ES-I3 (cell line): ENCODE results near the gene SLC25A14.
"Not testable (repeated sequence)": the region's sequence is repeated elsewhere in the genome, so short reads cannot be mapped to it uniquely, and the experiment has no call there.

Source experiments
- H3K36me3 ChIP-seq: 2 replicates; pipeline ENCODE4 v1.6.1; 2013; ENCODE audit warnings: mild to moderate bottlenecking, low read length, control low read depth, moderate library complexity; ENCODE audit not compliant: insufficient read depth
- H3K4me1 ChIP-seq: 2 replicates; pipeline ENCODE4 v1.6.1; 2013; ENCODE audit warnings: mild to moderate bottlenecking, control low read depth, low read length; ENCODE audit not compliant: insufficient read depth
- H3K9ac ChIP-seq: 2 replicates; pipeline ENCODE4 v1.6.1; 2013; ENCODE audit warnings: low read depth, mild to moderate bottlenecking, low read length, moderate library complexity
- H3K9me3 ChIP-seq: 2 replicates; pipeline ENCODE4 v1.6.1; 2013; ENCODE audit warnings: mild to moderate bottlenecking, low read length, moderate library complexity; ENCODE audit not compliant: control insufficient read depth, insufficient read depth

The SLC25A14 gene

GRCh38 chrX:130336531-130336930, 3.2 kb upstream of the SLC25A14 start:
- Histone ChIP-seq H3K36me3 (no peaks in the 10 kb centered on the region), H3K9me3 (no peaks in the 10 kb centered on the region), H3K9ac (no peak overlapping the region), H3K4me1 (no peaks in the 10 kb centered on the region)

GRCh38 chrX:130338869-130339268, 850 bp upstream of the SLC25A14 start:
- H3K36me3 ChIP-seq, H3K9me3 ChIP-seq: not testable (repeated sequence)
- peaks cover 19% of the 10 kb centered on the region for H3K4me1 ChIP-seq
- H3K9ac ChIP-seq: peak overlapping the region; percentile 58; the same call in 1 of the 2 replicates

GRCh38 chrX:130340271-130340670, 552 bp downstream of the SLC25A14 start:
- H3K4me1 ChIP-seq: peaks cover 23% of the 10 kb centered on the region
- no peaks in the 10 kb centered on the region for H3K9me3 ChIP-seq
- peak overlapping the region; percentile 58; the same call in 1 of the 2 replicates for H3K9ac ChIP-seq
- H3K36me3 ChIP-seq: no peaks in the 10 kb centered on the region

GRCh38 chrX:130343411-130343810, 3.7 kb downstream of the SLC25A14 start:
- H3K4me1 ChIP-seq: peaks cover 23% of the 10 kb centered on the region
- peak overlapping the region; percentile 22 for H3K9ac ChIP-seq
- H3K36me3 ChIP-seq: no peaks in the 10 kb centered on the region
- no peaks in the 10 kb centered on the region for H3K9me3 ChIP-seq

GRCh38 chrX:130347321-130347720, 7.6 kb downstream of the SLC25A14 start:
- H3K9me3 ChIP-seq: no peaks in the 10 kb centered on the region
- H3K4me1 ChIP-seq: peaks cover 19% of the 10 kb centered on the region

GRCh38 chrX:130351567-130351966, 11.8 kb downstream of the SLC25A14 start:
- Histone ChIP-seq H3K9ac (no peak overlapping the region), H3K9me3 (no peaks in the 10 kb centered on the region), H3K4me1 (no peaks in the 10 kb centered on the region), H3K36me3 (no peaks in the 10 kb centered on the region)

More at GRCh38 chrX:130347321-130347720, 7.6 kb downstream of the SLC25A14 start:
- H3K36me3 ChIP-seq: no peaks in the 10 kb centered on the region
- no peak overlapping the region for H3K9ac ChIP-seq

GRCh38 chrX:130352050-130352449, 12.3 kb downstream of the SLC25A14 start:
- not testable (repeated sequence) for H3K4me1 ChIP-seq, H3K36me3 ChIP-seq, H3K9ac ChIP-seq, H3K9me3 ChIP-seq

- H3K9me3 ChIP-seq: no peaks in the 10 kb centered on the region
- H3K4me1 ChIP-seq: no peaks in the 10 kb centered on the region
- H3K9ac ChIP-seq: no peak overlapping the region
- H3K36me3 ChIP-seq: no peaks in the 10 kb centered on the region
These were observed 36.4 kb downstream of the SLC25A14 start for GRCh38 chrX:130376077-130376476.

GRCh38 chrX:130378024-130378669, 38.4 kb downstream of the SLC25A14 start:
- H3K36me3 ChIP-seq: no peaks in the 10 kb centered on the region
- H3K9me3 ChIP-seq: no peaks in the 10 kb centered on the region
- no peaks in the 10 kb centered on the region for H3K4me1 ChIP-seq
- H3K9ac ChIP-seq: no peak overlapping the region

GRCh38 chrX:130385520-130385919, 45.8 kb downstream of the SLC25A14 start, which contains the start of gene GPR119:
TSS of gene GPR119 (minus strand) at chrX:130385674. CDS start at chrX:130385447, 227 bp downstream.
- Histone ChIP-seq H3K9me3 (no peaks in the 10 kb centered on the region), H3K36me3 (no peaks in the 10 kb centered on the region), H3K4me1 (no peaks in the 10 kb centered on the region), H3K9ac (no peak within 1 kb of the TSS; the same call in 1 of the 2 replicates)

GRCh38 chrX:130386408-130386808, 46.7 kb downstream of the SLC25A14 start:
- no peaks in the 10 kb centered on the region for H3K9me3 ChIP-seq
- H3K36me3 ChIP-seq: no peaks in the 10 kb centered on the region
- no peaks in the 10 kb centered on the region for H3K4me1 ChIP-seq
- H3K9ac ChIP-seq: no peak overlapping the region; the same call in 1 of the 2 replicates

- no peak overlapping the region for H3K9ac ChIP-seq
- H3K9me3 ChIP-seq: no peaks in the 10 kb centered on the region
- H3K36me3 ChIP-seq: no peaks in the 10 kb centered on the region
- H3K4me1 ChIP-seq: no peaks in the 10 kb centered on the region
These were observed 53.8 kb downstream of the SLC25A14 start for GRCh38 chrX:130393451-130394074.

- no peak overlapping the region for H3K9ac ChIP-seq
- H3K9me3 ChIP-seq: no peaks in the 10 kb centered on the region
- H3K36me3 ChIP-seq: no peaks in the 10 kb centered on the region
- H3K4me1 ChIP-seq: no peaks in the 10 kb centered on the region
These were observed 55.6 kb downstream of the SLC25A14 start for GRCh38 chrX:130395341-130395740.

- Histone ChIP-seq H3K9ac (peak within 1 kb of the TSS; percentile 73), H3K4me1 (no peaks in the 10 kb centered on the region), H3K36me3 (peaks cover 8% of the 10 kb centered on the region), H3K9me3 (no peaks in the 10 kb centered on the region)
These were observed 61.9 kb downstream of the SLC25A14 start, which contains the start of gene RBMX2 for GRCh38 chrX:130401415-130402207. TSS of gene RBMX2 (plus strand) at chrX:130401987. CDS start at chrX:130402033, 46 bp downstream.
